Hepatocyte (in vitro differentiated cells): Measurements from ENCODE around the gene RFC2. TPM values are rescaled to one million over a fixed set of nuclear protein-coding genes. Genes with fewer than 3 reads are reported as not detected.

ENCODE experiments used
- DNase-seq: peaks from one replicate; pipeline ENCODE4 v3.0.0-alpha.2; 2016; ENCODE audit warnings: low spot score
- H2AFZ ChIP-seq: fragments of 200-600 bp; sonication (generic); 2 replicates; pipeline ENCODE4 v1.6.0; 2016; ENCODE audit warnings: antibody characterized with exemption, mild to moderate bottlenecking
- H3K27ac ChIP-seq: fragments of 200-600 bp; sonication (generic); 2 replicates; pipeline ENCODE4 v1.5.1; 2016; ENCODE audit warnings: mild to moderate bottlenecking
- H3K27me3 ChIP-seq: fragments of 200-600 bp; sonication (generic); 2 replicates; pipeline ENCODE4 v1.6.1; 2016
- H3K36me3 ChIP-seq: fragments of 200-600 bp; sonication (generic); replicated peaks from 2 replicates; pipeline ENCODE4 v1.5.1; 2016; ENCODE audit warnings: low read depth; ENCODE audit not compliant: insufficient read depth
- H3K4me1 ChIP-seq: fragments of 200-600 bp; sonication (generic); 2 replicates; pipeline ENCODE4 v1.5.1; 2016; ENCODE audit warnings: mild to moderate bottlenecking, moderate library complexity; ENCODE audit not compliant: insufficient read depth
- H3K4me2 ChIP-seq: fragments of 200-600 bp; sonication (generic); 2 replicates; pipeline ENCODE4 v1.6.0; 2016
- H3K4me3 ChIP-seq: fragments of 200-600 bp; sonication (generic); 2 replicates; pipeline ENCODE4 v1.5.1; 2016; ENCODE audit warnings: mild to moderate bottlenecking
- H3K79me2 ChIP-seq: fragments of 200-600 bp; sonication (generic); 2 replicates; pipeline ENCODE4 v1.6.0; 2017; ENCODE audit warnings: mild to moderate bottlenecking
- H3K9me2 ChIP-seq: fragments of 200-600 bp; sonication (generic); replicated peaks from 2 replicates; pipeline ENCODE4 v1.6.0; 2017; ENCODE audit warnings: mild to moderate bottlenecking; ENCODE audit not compliant: insufficient read depth
- H3K9me3 ChIP-seq: fragments of 200-600 bp; sonication (generic); 2 replicates; pipeline ENCODE4 v1.5.1; 2016; ENCODE audit warnings: low read depth, mild to moderate bottlenecking
- H4K20me1 ChIP-seq: fragments of 200-600 bp; sonication (generic); 2 replicates; pipeline ENCODE4 v1.6.0; 2016; ENCODE audit warnings: mild to moderate bottlenecking; ENCODE audit not compliant: insufficient read depth, poor library complexity, severe bottlenecking
- EZH2 ChIP-seq: fragments of 200-600 bp; sonication (generic); IDR thresholded peaks from 2 replicates; pipeline ENCODE4 v1.6.1; 2016; ENCODE audit warnings: antibody characterized with exemption, mild to moderate bottlenecking, borderline replicate concordance
- EZH2phosphoT487 ChIP-seq: fragments of 200-600 bp; sonication (generic); IDR thresholded peaks from one replicate; pipeline ENCODE4 v1.6.1; 2018; ENCODE audit warnings: antibody characterized with exemption, mild to moderate bottlenecking, low read depth, moderate library complexity; ENCODE audit not compliant: unreplicated experiment, severe bottlenecking
- WGBS: methylation state at CpG from one replicate; pipeline ENCODE4 v1.1.6; 2016; ENCODE audit warnings: low lambda C conversion rate; ENCODE audit errors: missing lambda C conversion rate; 5-methylcytosine and 5-hydroxymethylcytosine counted together
- polyA plus RNA-seq: library from polyadenylated mRNA; unstranded; fragments of >200 nt; fragmentation: Nextera tagmentation; extraction: Ambion mirVana; gene quantifications from 2 replicates; pipeline ENCODE4 v1.2.1, GENCODE V29; 2016
- total RNA-seq: library from RNA; depleted of rRNA; stranded (reverse); fragments of >200 nt; gene quantifications from 2 replicates; pipeline ENCODE4 v1.2.3, GENCODE V29; 2014
- TF ChIP-seq, protein P1 (sequence below): fragments of 200-600 bp; sonication (generic); IDR thresholded peaks from 2 replicates; pipeline ENCODE4 v1.5.1; 2016; ENCODE audit warnings: antibody characterized with exemption, mild to moderate bottlenecking; ENCODE audit not compliant: poor library complexity

Gene RFC2
- total and polyA plus RNA-seq, 2 experiments from 2014 or later: 16.8 to 25.4 TPM

DNA sequence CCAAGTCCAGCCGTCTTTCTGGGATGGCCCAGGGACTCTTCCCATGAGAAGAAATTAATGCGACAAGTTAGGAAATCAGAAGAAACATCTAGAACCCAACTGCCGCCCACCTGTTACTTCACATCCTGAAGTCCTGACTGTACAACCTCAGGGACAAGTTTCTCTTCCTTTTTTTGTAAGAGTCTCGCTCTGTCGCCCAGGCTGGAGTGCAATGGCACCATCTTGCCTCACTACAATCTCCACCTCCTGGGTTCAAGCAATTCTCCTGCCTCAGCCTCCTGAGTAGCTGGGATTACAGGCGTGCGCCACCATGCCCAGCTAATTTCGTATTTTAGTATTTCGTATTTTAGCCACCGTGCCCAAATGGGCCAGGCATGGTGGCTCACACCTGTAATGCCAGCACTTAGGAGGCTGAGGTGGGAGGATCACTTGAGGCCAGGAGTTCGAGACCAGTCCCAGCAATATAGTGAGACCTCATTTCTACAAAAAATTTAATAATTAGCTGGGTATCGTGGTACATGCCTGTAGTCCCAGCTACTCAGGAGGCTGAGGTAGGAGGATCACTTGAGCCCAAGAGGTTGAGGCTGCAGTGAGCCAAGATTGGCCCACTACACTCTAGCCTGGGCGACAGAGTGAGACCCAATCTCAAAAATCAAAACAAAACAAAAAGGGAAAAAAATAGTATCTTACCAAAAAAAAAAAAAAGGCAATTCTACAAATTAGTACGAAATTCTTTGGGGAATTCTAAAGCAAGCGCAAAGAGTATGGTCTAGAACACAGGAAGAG is 23.6 kb downstream of the RFC2 start:
- TF ChIP-seq, protein P1, sequence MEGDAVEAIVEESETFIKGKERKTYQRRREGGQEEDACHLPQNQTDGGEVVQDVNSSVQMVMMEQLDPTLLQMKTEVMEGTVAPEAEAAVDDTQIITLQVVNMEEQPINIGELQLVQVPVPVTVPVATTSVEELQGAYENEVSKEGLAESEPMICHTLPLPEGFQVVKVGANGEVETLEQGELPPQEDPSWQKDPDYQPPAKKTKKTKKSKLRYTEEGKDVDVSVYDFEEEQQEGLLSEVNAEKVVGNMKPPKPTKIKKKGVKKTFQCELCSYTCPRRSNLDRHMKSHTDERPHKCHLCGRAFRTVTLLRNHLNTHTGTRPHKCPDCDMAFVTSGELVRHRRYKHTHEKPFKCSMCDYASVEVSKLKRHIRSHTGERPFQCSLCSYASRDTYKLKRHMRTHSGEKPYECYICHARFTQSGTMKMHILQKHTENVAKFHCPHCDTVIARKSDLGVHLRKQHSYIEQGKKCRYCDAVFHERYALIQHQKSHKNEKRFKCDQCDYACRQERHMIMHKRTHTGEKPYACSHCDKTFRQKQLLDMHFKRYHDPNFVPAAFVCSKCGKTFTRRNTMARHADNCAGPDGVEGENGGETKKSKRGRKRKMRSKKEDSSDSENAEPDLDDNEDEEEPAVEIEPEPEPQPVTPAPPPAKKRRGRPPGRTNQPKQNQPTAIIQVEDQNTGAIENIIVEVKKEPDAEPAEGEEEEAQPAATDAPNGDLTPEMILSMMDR: no peak
- no peaks in the 10 kb centered on the region for H3K79me2 ChIP-seq
- H4K20me1 ChIP-seq: no peaks in the 10 kb centered on the region
- no peak for DNase-seq
- no peaks in the 10 kb centered on the region for H3K9me2 ChIP-seq
- H3K4me1 ChIP-seq: peaks cover 12% of the 10 kb centered on the region
- WGBS: 99% methylated on average over 15 of the region's 15 CpGs
- no peak overlapping the region for H2AFZ ChIP-seq
- no peak overlapping the region for H3K4me2 ChIP-seq
- H3K36me3 ChIP-seq: no peaks in the 10 kb centered on the region
- no peaks in the 10 kb centered on the region for H3K27me3 ChIP-seq
- no peaks in the 10 kb centered on the region for H3K9me3 ChIP-seq
- no peak overlapping the region for H3K4me3 ChIP-seq
- H3K27ac ChIP-seq: no peak overlapping the region

DNA sequence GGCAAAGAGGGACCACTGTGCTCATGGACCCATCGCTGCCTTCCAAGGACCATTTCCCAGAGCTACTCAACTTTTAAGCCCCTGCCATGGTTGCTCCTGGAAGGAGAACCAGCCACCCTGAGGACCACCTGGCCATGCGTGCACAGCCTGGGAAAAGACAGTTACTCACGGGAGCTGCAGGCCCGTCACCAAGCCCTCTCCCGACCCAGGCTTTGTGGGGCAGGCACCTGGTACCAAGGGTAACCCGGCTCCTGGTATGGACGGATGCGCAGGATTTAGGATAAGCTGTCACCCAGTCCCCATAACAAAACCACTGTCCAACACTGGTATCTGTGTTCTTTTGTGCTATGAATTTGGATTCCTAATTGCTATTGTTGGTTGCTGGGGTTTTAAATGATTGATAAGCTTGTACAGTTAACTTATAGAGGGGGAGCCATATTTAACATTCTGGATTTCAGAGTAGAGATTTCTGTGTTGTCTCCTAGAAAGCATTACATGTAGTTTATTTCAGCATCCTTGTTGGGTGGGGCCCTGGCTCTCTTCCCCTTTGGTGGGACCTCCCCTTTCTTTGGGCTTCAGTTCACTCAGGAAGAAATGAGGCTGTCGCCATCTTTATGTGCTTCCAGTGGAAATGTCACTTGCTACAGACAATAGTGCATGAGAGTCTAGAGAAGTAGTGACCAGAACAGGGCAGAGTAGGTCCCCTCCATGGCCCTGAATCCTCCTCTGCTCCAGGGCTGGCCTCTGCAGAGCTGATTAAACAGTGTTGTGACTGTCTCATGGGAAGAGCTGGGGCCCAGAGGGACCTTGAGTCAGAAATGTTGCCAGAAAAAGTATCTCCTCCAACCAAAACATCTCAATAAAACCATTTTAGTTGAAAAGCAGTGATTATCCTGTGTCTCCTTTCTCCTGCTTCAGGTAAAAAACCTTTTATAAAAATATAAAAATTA is 25.0 kb downstream of the RFC2 start:
- Histone ChIP-seq H3K4me3 (no peak overlapping the region), H3K9me3 (no peaks in the 10 kb centered on the region), H3K27ac (no peak overlapping the region), H3K79me2 (no peaks in the 10 kb centered on the region), H3K27me3 (no peaks in the 10 kb centered on the region), H4K20me1 (no peaks in the 10 kb centered on the region), H3K4me1 (peaks cover 5% of the 10 kb centered on the region), H3K4me2 (no peak overlapping the region), H3K9me2 (no peaks in the 10 kb centered on the region), H3K36me3 (no peaks in the 10 kb centered on the region), H2AFZ (no peak overlapping the region)
- no peak for DNase-seq
- 94% methylated on average over 9 of the region's 9 CpGs for WGBS
- TF ChIP-seq EZH2phosphoT487: no peak
- TF ChIP-seq, protein P1: no peak
- TF ChIP-seq EZH2: no peak

GRCh38 chr7:74226633-74227032 is 27.6 kb downstream of the RFC2 start:
- WGBS: 98% methylated on average over 5 of the region's 5 CpGs
- no peak overlapping the region for H3K4me3 ChIP-seq
- H2AFZ ChIP-seq: no peak overlapping the region
- no peak overlapping the region for H3K27ac ChIP-seq
- H3K9me3 ChIP-seq: no peaks in the 10 kb centered on the region
- H3K4me2 ChIP-seq: no peak overlapping the region
- H3K27me3 ChIP-seq: no peaks in the 10 kb centered on the region
- TF ChIP-seq EZH2 (no peak), EZH2phosphoT487 (no peak)
- TF ChIP-seq, protein P1: no peak
- no peak for DNase-seq
- no peaks in the 10 kb centered on the region for H3K9me2 ChIP-seq
- H3K79me2 ChIP-seq: no peaks in the 10 kb centered on the region
- H4K20me1 ChIP-seq: no peaks in the 10 kb centered on the region
- H3K4me1 ChIP-seq: no peaks in the 10 kb centered on the region
- H3K36me3 ChIP-seq: no peaks in the 10 kb centered on the region
